CD4-positive, alpha-beta T cell (primary cell): Measurements from ENCODE around the gene LCMT1. TPM values are rescaled to one million over a fixed set of nuclear protein-coding genes. Genes with fewer than 3 reads are reported as not detected.

ENCODE experiments used
- ATAC-seq: fragments of 200-7000 bp; cut with Tn5 transposase; one replicate; pipeline ENCODE4 v1.10.0; 2022; ENCODE audit warnings: mild to moderate bottlenecking; ENCODE audit not compliant: poor library complexity
- CTCF ChIA-PET: fragments of 350-600 bp; sonication (Branson Sonifier 250); formaldehyde crosslinking; loops from one replicate; lab custom pipeline; 2021; ENCODE audit warnings: antibody characterized with exemption, inconsistent platforms; lab: Charles Lee
- POLR2A ChIA-PET: fragments of 350-600 bp; sonication (Branson Sonifier 250); formaldehyde crosslinking; loops from one replicate; lab custom pipeline; 2021; ENCODE audit warnings: antibody characterized with exemption, inconsistent platforms; lab: Charles Lee
- DNase-seq, 14 experiments: peaks; one replicate each; pipeline ENCODE4 v3.0.0-alpha.2; 2013 to 2020; ENCODE audit warnings: mixed read lengths in 2 of 14
- H3K27ac ChIP-seq, 2 donors: one replicate each; pipeline versions ENCODE4 v1.5.1 to v1.7.0; 2013; ENCODE audit warnings: low read length in 2 of 2, low read depth in 1 of 2, mild to moderate bottlenecking in 1 of 2
- H3K27me3 ChIP-seq, 2 experiments: 1 replicate in 1 of 2; 2 replicates in 1 of 2; pipeline versions ENCODE4 v1.6.1 to v1.7.0; 2013; ENCODE audit warnings: low read length in 2 of 2, control low read depth in 1 of 2, mild to moderate bottlenecking in 1 of 2, moderate library complexity in 1 of 2; ENCODE audit not compliant: insufficient read depth in 2 of 2, control insufficient read depth in 1 of 2
- H3K36me3 ChIP-seq: one replicate; pipeline ENCODE4 v1.6.1; 2013; ENCODE audit warnings: low read length, control low read depth; ENCODE audit not compliant: insufficient read depth
- H3K4me1 ChIP-seq: one replicate; pipeline ENCODE4 v1.6.1; 2013; ENCODE audit warnings: low read length, control low read depth; ENCODE audit not compliant: insufficient read depth
- H3K4me3 ChIP-seq: one replicate; pipeline ENCODE4 v1.5.1; 2013; ENCODE audit warnings: mild to moderate bottlenecking, low read length, moderate library complexity
- H3K9me3 ChIP-seq, 2 experiments: 1 replicate in 1 of 2; 2 replicates in 1 of 2; pipeline versions ENCODE4 v1.6.1 to v1.7.0; 2013; ENCODE audit warnings: low read length in 2 of 2, mild to moderate bottlenecking in 2 of 2, control low read depth in 1 of 2, moderate library complexity in 1 of 2; ENCODE audit not compliant: control insufficient read depth in 1 of 2, insufficient read depth in 1 of 2
- H3K27ac Mint-ChIP-seq: one replicate; pipeline ENCODE4 v1.8.0; 2020; ENCODE audit warnings: mixed read lengths
- H3K27me3 Mint-ChIP-seq: one replicate; pipeline ENCODE4 v1.8.0; 2021; ENCODE audit warnings: mixed read lengths
- H3K36me3 Mint-ChIP-seq: one replicate; pipeline ENCODE4 v1.8.0; 2021; ENCODE audit warnings: low read depth, mixed read lengths
- H3K4me1 Mint-ChIP-seq: one replicate; pipeline ENCODE4 v1.8.0; 2021; ENCODE audit warnings: low read depth, mixed read lengths
- H3K4me3 Mint-ChIP-seq: one replicate; pipeline ENCODE4 v1.8.0; 2020; ENCODE audit warnings: mild to moderate bottlenecking, mixed read lengths
- H3K9me3 Mint-ChIP-seq: one replicate; pipeline ENCODE4 v1.8.0; 2020; ENCODE audit warnings: mixed read lengths
- CTCF ChIP-seq: fragments of 200-600 bp; IDR thresholded peaks from one replicate; pipeline ENCODE4 v1.8.0; 2022; ENCODE audit warnings: antibody characterized with exemption, mild to moderate bottlenecking
- intact Hi-C, 2 experiments: fragments of 100-400 bp; cut with DNase I in 1 of 2; cut with micrococcal nuclease in 1 of 2; formaldehyde crosslinking; loops; one replicate each; pipeline versions ENCODE4 v1.15.1 to v1.9.0; 2023 to 2025; cut with DNase I, micrococcal nuclease
- total RNA-seq, 174 experiments: library from RNA in 2 of 174; stranded (reverse) in 2 of 174; gene quantifications; one replicate each; pipeline ENCODE4 v1.2.3 and lab custom pipeline; 2021 to 2026

Gene LCMT1
- total RNA-seq, 2 experiments from 2014 or later = 22.5 to 28.2 TPM

GRCh38 chr16:25066747-25067631 is 44.6 kb upstream of the LCMT1 start:
- Histone ChIP-seq H3K9me3 (no peaks in the 10 kb centered on the region), H3K4me3 (peak overlapping the region; percentile 91), H3K36me3 (no peaks in the 10 kb centered on the region), H3K27me3 (no peaks in the 10 kb centered on the region), H3K27ac (peak overlapping the region; percentile 68 to 88), H3K4me1 (peaks cover 50% of the 10 kb centered on the region)
- H3K27me3 Mint-ChIP-seq = no peaks in the 10 kb centered on the region
- DNase-seq (peak; percentile 67 to 93 (median 76)), ATAC-seq (peak; percentile 97)
- CTCF ChIA-PET = interaction anchor here (0.9 kb wide), 1 partner anchor 159 kb away, joined by 3 read pairs; no protein-coding TSS in a partner anchor
- intact Hi-C loops = loop anchor here in 1 of 2 experiments (5.0 kb wide), 1 partner anchor 35 kb away; no protein-coding TSS in a partner anchor
- H3K4me3 Mint-ChIP-seq = peak overlapping the region; percentile 89
- H3K36me3 Mint-ChIP-seq = no peaks in the 10 kb centered on the region
- H3K4me1 Mint-ChIP-seq = peaks cover 43% of the 10 kb centered on the region
- H3K9me3 Mint-ChIP-seq = no peaks in the 10 kb centered on the region
- POLR2A ChIA-PET = interaction anchor here (0.6 to 2.3 kb wide), 13 partner anchors 9 to 96 kb away, joined by 3 to 21 read pairs (median 5); partner anchors contain the start of gene LCMT1
- peak overlapping the region; percentile 86 for H3K27ac Mint-ChIP-seq
- no peak for TF ChIP-seq CTCF

GRCh38 chr16:25073854-25074253 is 37.7 kb upstream of the LCMT1 start:
- Mint-ChIP-seq H3K27ac (no peak overlapping the region), H3K4me3 (no peak overlapping the region), H3K36me3 (no peaks in the 10 kb centered on the region), H3K4me1 (no peaks in the 10 kb centered on the region), H3K9me3 (no peaks in the 10 kb centered on the region), H3K27me3 (no peaks in the 10 kb centered on the region)
- H3K4me1 ChIP-seq = no peaks in the 10 kb centered on the region
- H3K9me3 ChIP-seq = no peaks in the 10 kb centered on the region
- no peaks in the 10 kb centered on the region for H3K27me3 ChIP-seq
- no peak overlapping the region for H3K27ac ChIP-seq
- intact Hi-C loops = no loop called here
- no peak overlapping the region for H3K4me3 ChIP-seq
- POLR2A ChIA-PET = no interaction called here
- CTCF ChIA-PET = no interaction called here
- no peak for ATAC-seq
- H3K36me3 ChIP-seq = no peaks in the 10 kb centered on the region
- DNase-seq = no peak
- no peak for TF ChIP-seq CTCF

GRCh38 chr16:25078386-25078978 is 33.1 kb upstream of the LCMT1 start:
- no peaks in the 10 kb centered on the region for H3K4me1 Mint-ChIP-seq
- no peaks in the 10 kb centered on the region for H3K36me3 Mint-ChIP-seq
- Histone ChIP-seq H3K27me3 (no peaks in the 10 kb centered on the region), H3K36me3 (no peaks in the 10 kb centered on the region), H3K27ac (no peak overlapping the region), H3K9me3 (no peaks in the 10 kb centered on the region), H3K4me1 (no peaks in the 10 kb centered on the region), H3K4me3 (no peak overlapping the region)
- ATAC-seq (no peak), DNase-seq (no peak)
- H3K9me3 Mint-ChIP-seq = no peaks in the 10 kb centered on the region
- POLR2A ChIA-PET = interaction anchor here (1.3 kb wide), 1 partner anchor 11 kb away, joined by 3 read pairs; no protein-coding TSS in a partner anchor
- intact Hi-C loops = no loop called here
- CTCF ChIA-PET = no interaction called here
- H3K4me3 Mint-ChIP-seq = no peak overlapping the region
- H3K27ac Mint-ChIP-seq = no peak overlapping the region
- no peaks in the 10 kb centered on the region for H3K27me3 Mint-ChIP-seq
- TF ChIP-seq CTCF = no peak
